Stimulated activated naive CD8-positive, alpha-beta T cell treated with anti-CD3 and anti-CD28 coated beads, Interleukin-15, Interleukin-2, amounts not matched to agents 100 ng/mL and 50 ng/mL, for 24 hours (primary cell): ENCODE measurements around the gene ZNF521.

Experiments
- H3K27ac Mint-ChIP-seq: one replicate; pipeline ENCODE4 v1.8.0; 2021; ENCODE audit warnings: mild to moderate bottlenecking, mixed read lengths
- H3K27me3 Mint-ChIP-seq: one replicate; pipeline ENCODE4 v1.8.0; 2021; ENCODE audit warnings: mixed read lengths
- H3K36me3 Mint-ChIP-seq: one replicate; pipeline ENCODE4 v1.8.0; 2021; ENCODE audit warnings: low read depth, mixed read lengths
- H3K4me1 Mint-ChIP-seq: one replicate; pipeline ENCODE4 v1.8.0; 2021; ENCODE audit warnings: low read depth, mixed read lengths
- H3K4me3 Mint-ChIP-seq: one replicate; pipeline ENCODE4 v1.8.0; 2021; ENCODE audit warnings: mild to moderate bottlenecking, mixed read lengths
- H3K9me3 Mint-ChIP-seq: one replicate; pipeline ENCODE4 v1.8.0; 2021; ENCODE audit warnings: mixed read lengths

Gene ZNF521

GRCh38 chr18:25289001-25289631 is 62.9 kb downstream of the ZNF521 start:
- Mint-ChIP-seq H3K4me1 (no peaks in the 10 kb centered on the region), H3K27me3 (no peaks in the 10 kb centered on the region), H3K36me3 (no peaks in the 10 kb centered on the region), H3K4me3 (no peak overlapping the region), H3K9me3 (no peaks in the 10 kb centered on the region), H3K27ac (no peak overlapping the region)

DNA sequence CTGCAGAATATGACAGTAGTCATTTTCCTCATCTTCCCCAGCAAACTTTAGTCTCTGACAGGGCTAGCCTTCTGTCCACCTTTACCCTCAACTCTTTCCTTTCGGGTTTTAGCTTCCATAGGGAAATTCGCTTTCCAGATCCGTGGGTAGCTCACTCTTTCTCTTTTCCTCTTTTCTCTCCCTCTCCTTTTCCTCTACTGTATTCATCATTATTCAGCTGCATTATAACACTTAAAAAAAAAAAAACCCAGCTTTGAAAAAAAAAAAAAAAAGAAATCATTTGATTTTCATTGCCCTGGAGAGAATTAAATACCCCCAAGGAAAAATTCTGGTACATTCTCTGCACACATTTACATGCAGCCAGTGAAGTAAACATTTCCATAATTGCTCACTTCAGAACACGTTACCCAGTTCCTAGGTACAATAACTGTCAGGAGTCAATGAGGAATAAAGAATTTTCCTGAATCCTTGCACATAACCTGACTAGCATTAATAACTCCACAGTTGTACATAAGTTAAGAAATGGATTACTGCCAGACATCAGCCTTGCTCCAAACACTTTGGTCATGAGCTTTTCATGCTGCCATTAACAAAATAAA is 63.5 kb downstream of the ZNF521 start:
- H3K9me3 Mint-ChIP-seq: no peaks in the 10 kb centered on the region
- no peak overlapping the region for H3K27ac Mint-ChIP-seq
- no peaks in the 10 kb centered on the region for H3K4me1 Mint-ChIP-seq
- no peak overlapping the region for H3K4me3 Mint-ChIP-seq
- no peaks in the 10 kb centered on the region for H3K27me3 Mint-ChIP-seq
- H3K36me3 Mint-ChIP-seq: no peaks in the 10 kb centered on the region

DNA sequence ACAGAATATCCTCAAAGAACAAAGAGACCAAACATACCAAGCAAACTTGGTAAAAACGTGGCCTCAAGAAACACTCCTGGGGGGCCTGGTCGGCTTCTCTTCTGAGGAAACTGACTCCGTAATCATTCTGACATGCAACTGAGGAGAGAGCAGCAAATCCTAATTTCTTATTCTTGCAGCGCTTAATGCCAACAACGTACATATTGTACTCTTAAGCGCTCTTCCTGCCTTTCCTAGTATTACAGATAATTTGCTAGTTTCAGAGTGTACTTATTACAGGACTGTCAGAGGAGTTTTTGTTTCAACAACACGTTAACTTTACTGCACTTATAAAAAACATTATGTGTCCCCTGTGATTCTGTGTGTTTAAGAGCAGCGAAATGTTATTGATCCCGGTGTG is 64.9 kb downstream of the ZNF521 start:
- no peak overlapping the region for H3K27ac Mint-ChIP-seq
- peaks cover 3% of the 10 kb centered on the region for H3K27me3 Mint-ChIP-seq
- H3K36me3 Mint-ChIP-seq: no peaks in the 10 kb centered on the region
- H3K9me3 Mint-ChIP-seq: no peaks in the 10 kb centered on the region
- H3K4me1 Mint-ChIP-seq: no peaks in the 10 kb centered on the region
- no peak overlapping the region for H3K4me3 Mint-ChIP-seq

GRCh38 chr18:25284861-25285550 is 67.0 kb downstream of the ZNF521 start:
- Mint-ChIP-seq H3K4me1 (no peaks in the 10 kb centered on the region), H3K9me3 (no peaks in the 10 kb centered on the region), H3K36me3 (no peaks in the 10 kb centered on the region), H3K4me3 (no peak overlapping the region), H3K27me3 (peaks cover 4% of the 10 kb centered on the region), H3K27ac (no peak overlapping the region)

DNA sequence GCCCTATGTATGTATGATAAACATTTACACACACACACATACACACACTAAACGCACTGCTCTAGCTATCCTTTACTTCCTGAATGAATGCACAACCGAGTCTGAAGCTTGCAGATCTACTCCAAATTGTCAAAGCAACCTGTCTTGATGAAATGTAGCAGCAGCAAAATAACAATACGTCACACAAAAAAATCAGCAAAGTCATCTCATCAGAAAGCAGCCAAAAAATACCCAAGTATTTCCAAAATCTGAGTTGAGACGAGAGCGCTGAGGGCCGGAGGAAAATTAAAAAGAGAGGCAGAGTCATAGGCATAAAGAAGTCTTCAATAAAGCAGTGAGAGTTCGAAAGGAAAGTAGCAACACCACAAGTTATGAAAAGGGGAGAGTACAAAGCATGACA is 67.7 kb downstream of the ZNF521 start:
- Mint-ChIP-seq H3K27ac (no peak overlapping the region), H3K27me3 (peaks cover 4% of the 10 kb centered on the region), H3K36me3 (no peaks in the 10 kb centered on the region), H3K4me1 (no peaks in the 10 kb centered on the region), H3K4me3 (no peak overlapping the region), H3K9me3 (no peaks in the 10 kb centered on the region)

- Mint-ChIP-seq H3K4me3 (no peak overlapping the region), H3K9me3 (no peaks in the 10 kb centered on the region), H3K36me3 (no peaks in the 10 kb centered on the region), H3K27me3 (peaks cover 4% of the 10 kb centered on the region), H3K4me1 (no peaks in the 10 kb centered on the region), H3K27ac (no peak overlapping the region)
Observed at GRCh38 chr18:25283781-25284180, 68.2 kb downstream of the ZNF521 start.

GRCh38 chr18:25282896-25283703 is 68.9 kb downstream of the ZNF521 start:
- Mint-ChIP-seq H3K4me3 (no peak overlapping the region), H3K27ac (no peak overlapping the region), H3K4me1 (no peaks in the 10 kb centered on the region), H3K36me3 (no peaks in the 10 kb centered on the region), H3K9me3 (no peaks in the 10 kb centered on the region), H3K27me3 (peaks cover 4% of the 10 kb centered on the region)

GRCh38 chr18:25282282-25282681 is 69.7 kb downstream of the ZNF521 start:
- no peaks in the 10 kb centered on the region for H3K4me1 Mint-ChIP-seq
- H3K27me3 Mint-ChIP-seq: peaks cover 4% of the 10 kb centered on the region
- H3K36me3 Mint-ChIP-seq: no peaks in the 10 kb centered on the region
- no peak overlapping the region for H3K4me3 Mint-ChIP-seq
- H3K27ac Mint-ChIP-seq: no peak overlapping the region
- no peaks in the 10 kb centered on the region for H3K9me3 Mint-ChIP-seq

- Mint-ChIP-seq H3K4me1 (no peaks in the 10 kb centered on the region), H3K9me3 (no peaks in the 10 kb centered on the region), H3K27me3 (peaks cover 4% of the 10 kb centered on the region), H3K27ac (no peak overlapping the region), H3K36me3 (no peaks in the 10 kb centered on the region), H3K4me3 (no peak overlapping the region)
Observed at GRCh38 chr18:25281556-25281955, 70.4 kb downstream of the ZNF521 start.

DNA sequence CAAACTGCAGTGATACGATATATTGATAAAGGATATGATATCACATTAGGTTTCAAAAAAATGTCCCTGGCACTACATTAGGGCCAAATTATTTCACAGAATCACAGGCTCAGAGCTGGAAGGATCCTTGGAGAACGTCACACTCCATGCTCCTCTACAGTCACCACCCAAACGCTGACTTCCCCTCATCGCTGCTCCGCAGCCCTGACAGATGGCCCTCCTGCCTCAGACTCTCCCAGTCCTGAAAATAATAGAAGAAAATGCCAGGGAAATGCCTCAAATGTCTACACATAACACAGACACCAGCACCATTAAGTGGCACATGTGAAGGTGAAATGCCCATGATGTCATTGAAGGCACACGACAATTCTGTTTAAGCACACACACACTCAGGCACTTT is 72.0 kb downstream of the ZNF521 start:
- Mint-ChIP-seq H3K4me1 (no peaks in the 10 kb centered on the region), H3K9me3 (no peaks in the 10 kb centered on the region), H3K27ac (no peak overlapping the region), H3K27me3 (peaks cover 4% of the 10 kb centered on the region), H3K4me3 (no peak overlapping the region), H3K36me3 (no peaks in the 10 kb centered on the region)

- H3K4me1 Mint-ChIP-seq: no peaks in the 10 kb centered on the region
- no peaks in the 10 kb centered on the region for H3K9me3 Mint-ChIP-seq
- H3K27ac Mint-ChIP-seq: no peak overlapping the region
- H3K27me3 Mint-ChIP-seq: peaks cover 4% of the 10 kb centered on the region
- no peak overlapping the region for H3K4me3 Mint-ChIP-seq
- H3K36me3 Mint-ChIP-seq: no peaks in the 10 kb centered on the region
Observed at GRCh38 chr18:25279556-25279955, 72.4 kb downstream of the ZNF521 start.

- H3K36me3 Mint-ChIP-seq: no peaks in the 10 kb centered on the region
- H3K9me3 Mint-ChIP-seq: no peaks in the 10 kb centered on the region
- H3K4me1 Mint-ChIP-seq: no peaks in the 10 kb centered on the region
- H3K27me3 Mint-ChIP-seq: peaks cover 4% of the 10 kb centered on the region
- H3K27ac Mint-ChIP-seq: no peak overlapping the region
- no peak overlapping the region for H3K4me3 Mint-ChIP-seq
Observed at GRCh38 chr18:25279133-25279532, 72.8 kb downstream of the ZNF521 start.

GRCh38 chr18:25278394-25278793 is 73.6 kb downstream of the ZNF521 start:
- H3K4me1 Mint-ChIP-seq: no peaks in the 10 kb centered on the region
- no peak overlapping the region for H3K4me3 Mint-ChIP-seq
- H3K36me3 Mint-ChIP-seq: no peaks in the 10 kb centered on the region
- H3K27me3 Mint-ChIP-seq: peaks cover 4% of the 10 kb centered on the region
- no peaks in the 10 kb centered on the region for H3K9me3 Mint-ChIP-seq
- no peak overlapping the region for H3K27ac Mint-ChIP-seq

GRCh38 chr18:25275412-25276001 is 76.5 kb downstream of the ZNF521 start:
- H3K4me3 Mint-ChIP-seq: no peak overlapping the region
- no peaks in the 10 kb centered on the region for H3K36me3 Mint-ChIP-seq
- no peaks in the 10 kb centered on the region for H3K9me3 Mint-ChIP-seq
- no peaks in the 10 kb centered on the region for H3K4me1 Mint-ChIP-seq
- no peak overlapping the region for H3K27ac Mint-ChIP-seq
- no peaks in the 10 kb centered on the region for H3K27me3 Mint-ChIP-seq

- Mint-ChIP-seq H3K9me3 (no peaks in the 10 kb centered on the region), H3K27me3 (no peaks in the 10 kb centered on the region), H3K4me1 (no peaks in the 10 kb centered on the region), H3K4me3 (no peak overlapping the region), H3K36me3 (no peaks in the 10 kb centered on the region), H3K27ac (no peak overlapping the region)
Observed at GRCh38 chr18:25274926-25275325, 77.0 kb downstream of the ZNF521 start.
